Measurements from ENCODE around the gene NUDT12. TPM values are rescaled to one million over a fixed set of nuclear protein-coding genes. Genes with fewer than 3 reads are reported as not detected.

NUDT12 gene
- total RNA-seq, 4 donors from 2014 or later = 3.5 to 14.3 (median 5.8) TPM

DNA sequence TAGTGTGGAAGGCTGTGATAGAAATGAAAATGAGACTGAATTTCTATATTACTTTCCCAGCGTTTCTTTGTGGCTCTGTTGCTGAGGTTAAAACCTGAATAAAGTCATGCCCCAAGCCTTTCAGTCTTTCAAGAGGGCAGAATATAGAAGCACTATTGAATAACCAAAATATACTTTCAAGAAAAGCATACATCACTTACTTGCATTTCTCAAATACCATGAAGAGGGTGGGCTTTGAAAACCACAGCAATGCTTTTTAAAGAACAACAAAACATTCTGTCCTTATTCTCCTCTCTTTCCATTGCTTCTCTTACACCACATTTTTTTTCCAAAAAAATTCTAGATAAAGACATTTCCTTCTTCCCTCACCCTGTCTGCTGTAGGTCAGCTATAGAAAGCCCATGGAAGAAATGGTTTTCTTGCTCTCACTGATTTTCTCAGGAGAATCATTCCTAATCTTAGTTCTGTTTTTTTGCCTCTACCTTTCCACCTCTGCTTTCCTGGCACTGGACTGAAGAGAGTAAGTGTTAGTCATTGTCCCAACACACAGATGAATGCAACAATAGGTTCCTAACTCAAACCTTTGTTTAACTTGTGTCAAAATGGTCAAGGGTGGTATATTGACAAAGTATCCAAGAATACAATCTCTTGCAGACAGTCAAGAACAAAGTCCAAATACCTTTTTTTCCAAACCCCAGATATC lies 51.6 kb downstream of the NUDT12 start:
- TF ChIP-seq, protein P1, sequence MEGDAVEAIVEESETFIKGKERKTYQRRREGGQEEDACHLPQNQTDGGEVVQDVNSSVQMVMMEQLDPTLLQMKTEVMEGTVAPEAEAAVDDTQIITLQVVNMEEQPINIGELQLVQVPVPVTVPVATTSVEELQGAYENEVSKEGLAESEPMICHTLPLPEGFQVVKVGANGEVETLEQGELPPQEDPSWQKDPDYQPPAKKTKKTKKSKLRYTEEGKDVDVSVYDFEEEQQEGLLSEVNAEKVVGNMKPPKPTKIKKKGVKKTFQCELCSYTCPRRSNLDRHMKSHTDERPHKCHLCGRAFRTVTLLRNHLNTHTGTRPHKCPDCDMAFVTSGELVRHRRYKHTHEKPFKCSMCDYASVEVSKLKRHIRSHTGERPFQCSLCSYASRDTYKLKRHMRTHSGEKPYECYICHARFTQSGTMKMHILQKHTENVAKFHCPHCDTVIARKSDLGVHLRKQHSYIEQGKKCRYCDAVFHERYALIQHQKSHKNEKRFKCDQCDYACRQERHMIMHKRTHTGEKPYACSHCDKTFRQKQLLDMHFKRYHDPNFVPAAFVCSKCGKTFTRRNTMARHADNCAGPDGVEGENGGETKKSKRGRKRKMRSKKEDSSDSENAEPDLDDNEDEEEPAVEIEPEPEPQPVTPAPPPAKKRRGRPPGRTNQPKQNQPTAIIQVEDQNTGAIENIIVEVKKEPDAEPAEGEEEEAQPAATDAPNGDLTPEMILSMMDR (IDR thresholded peaks at IDR 0.05) = no peak
- DNase-seq (ENCODE audit: low spot score) = no peak
- ATAC-seq (ENCODE audit: low FRiP score) = no peak

DNA sequence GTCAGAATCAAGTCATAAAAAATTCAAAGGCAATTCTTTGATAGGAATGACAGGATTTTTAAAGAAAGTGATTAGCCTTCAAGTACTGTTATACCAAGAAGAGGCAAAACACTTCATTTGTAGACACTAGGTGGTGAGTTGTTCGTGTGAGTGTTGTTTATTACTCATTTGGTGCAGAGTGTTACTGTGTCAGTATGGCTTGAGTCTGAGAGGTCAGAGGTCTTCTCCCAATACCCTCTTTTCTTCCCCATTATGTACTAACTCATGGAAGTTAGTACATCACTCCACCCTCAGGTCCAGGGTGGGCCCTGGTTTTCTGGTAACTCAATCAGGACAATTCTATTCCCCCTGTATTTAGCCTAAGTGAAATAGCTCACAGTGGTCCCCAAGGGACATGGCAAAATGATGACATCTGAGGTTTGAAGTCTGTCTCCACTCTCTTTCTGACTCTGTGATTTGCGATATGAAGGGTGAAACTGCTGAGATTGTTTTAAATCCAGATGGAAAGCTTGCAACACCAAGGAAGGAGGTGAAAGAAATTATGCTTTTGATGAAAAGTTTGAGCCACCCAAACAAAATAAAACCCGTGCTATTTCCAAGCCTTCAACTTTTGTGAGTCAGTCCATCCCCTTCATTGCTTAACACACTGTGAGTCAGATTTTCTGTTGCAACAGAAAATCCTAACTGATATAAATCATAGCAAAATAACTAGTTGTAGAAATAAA lies 56.8 kb downstream of the NUDT12 start:
- ATAC-seq (ENCODE audit: low FRiP score) = peak; percentile 19
- TF ChIP-seq, protein P1 (IDR thresholded peaks at IDR 0.05) = no peak
- no peak for DNase-seq (ENCODE audit: low spot score)

DNA sequence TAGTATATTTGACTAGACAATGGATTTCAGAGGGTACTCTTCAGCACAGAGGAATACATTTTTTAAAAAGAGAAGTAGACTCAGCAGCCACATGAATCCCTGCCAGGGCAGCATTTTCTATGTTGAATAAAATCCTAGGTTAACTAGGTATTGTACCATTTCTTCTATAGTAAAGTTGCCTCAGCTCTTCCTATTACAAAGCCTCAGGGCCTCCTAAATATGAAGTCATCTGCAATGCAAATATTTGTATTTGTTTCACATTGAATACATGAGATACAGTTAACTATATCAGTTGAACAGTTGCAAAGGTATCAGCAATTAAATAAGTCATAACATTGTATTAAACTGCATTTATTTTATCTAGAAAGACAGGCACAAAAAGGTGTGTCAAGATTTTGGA lies 59.5 kb downstream of the NUDT12 start:
- ATAC-seq (ENCODE audit: low FRiP score) (no peak), DNase-seq (ENCODE audit: low spot score) (no peak)
- TF ChIP-seq, protein P1 (IDR thresholded peaks at IDR 0.05) = no peak

DNA sequence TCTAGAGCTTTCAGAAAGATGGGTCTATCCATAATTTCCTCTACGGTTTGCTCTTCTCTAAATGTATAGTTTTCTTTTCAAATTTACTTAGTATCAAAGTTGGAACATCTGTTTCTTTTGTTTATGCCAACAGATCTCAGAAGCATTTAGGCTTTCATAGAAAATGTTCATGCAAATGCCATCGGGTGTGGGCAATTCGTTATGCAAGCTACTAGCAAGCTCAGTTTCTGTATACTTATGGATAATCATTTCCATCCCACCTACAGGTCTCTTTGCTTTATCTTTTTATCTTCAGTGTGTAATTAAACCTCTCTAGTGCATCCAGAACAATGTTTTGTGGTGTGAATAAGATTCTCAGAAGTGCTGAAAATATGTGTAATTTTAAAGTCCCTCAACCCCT lies 59.9 kb downstream of the NUDT12 start:
- TF ChIP-seq, protein P1 (IDR thresholded peaks at IDR 0.05) = no peak
- no peak for ATAC-seq (ENCODE audit: low FRiP score)

More for the DNA sequence above, 59.9 kb downstream of the NUDT12 start:
- no peak for DNase-seq (ENCODE audit: low spot score)
